GM12891 (cell line): ENCODE measurements around the gene NEDD1. TPM values are rescaled to one million over a fixed set of nuclear protein-coding genes. Genes with fewer than 3 reads are reported as not detected.

Experiments
- DNase-seq: peaks from one replicate; pipeline ENCODE4 v3.0.0; 2011; ENCODE audit warnings: low spot score; ENCODE audit not compliant: insufficient read length
- FAIRE-seq: peaks from 2 replicates; lab custom pipeline; 2011; peaks lifted over from hg19 to GRCh38; lab: Jason Lieb, UNC
- PAX5 ChIP-seq: IDR thresholded peaks from 2 replicates; pipeline ENCODE4 v1.6.1; 2011; ENCODE audit warnings: low read length, moderate library complexity, mild to moderate bottlenecking; ENCODE audit not compliant: insufficient read depth, severe bottlenecking
- POLR2A ChIP-seq: IDR thresholded peaks from 2 replicates; pipeline ENCODE4 v1.6.1; 2011; ENCODE audit warnings: low read depth, low read length, control low read depth
- POLR2AphosphoS5 ChIP-seq: IDR thresholded peaks from 2 replicates; pipeline ENCODE4 v1.6.1; 2011; ENCODE audit warnings: low read depth, low read length, control low read depth
- POU2F2 ChIP-seq: IDR thresholded peaks from 2 replicates; pipeline ENCODE4 v1.6.1; 2011; ENCODE audit warnings: low read depth, mild to moderate bottlenecking, control low read depth, low read length, moderate library complexity
- SPI1 ChIP-seq: IDR thresholded peaks from 2 replicates; pipeline ENCODE4 v1.6.1; 2011; ENCODE audit warnings: low read depth, low read length, control low read depth
- TAF1 ChIP-seq: IDR thresholded peaks from 2 replicates; pipeline ENCODE4 v1.6.1; 2011; ENCODE audit warnings: low read depth, low read length, control low read depth
- polyA plus RNA-seq: library from polyadenylated mRNA; unstranded; fragments of >200 nt; gene quantifications from one replicate; pipeline ENCODE4 v1.2.1, GENCODE V29; 2012; ENCODE audit warnings: low read depth, missing spikeins, inconsistent platforms; ENCODE audit not compliant: missing spikeins

Gene NEDD1, protein sequence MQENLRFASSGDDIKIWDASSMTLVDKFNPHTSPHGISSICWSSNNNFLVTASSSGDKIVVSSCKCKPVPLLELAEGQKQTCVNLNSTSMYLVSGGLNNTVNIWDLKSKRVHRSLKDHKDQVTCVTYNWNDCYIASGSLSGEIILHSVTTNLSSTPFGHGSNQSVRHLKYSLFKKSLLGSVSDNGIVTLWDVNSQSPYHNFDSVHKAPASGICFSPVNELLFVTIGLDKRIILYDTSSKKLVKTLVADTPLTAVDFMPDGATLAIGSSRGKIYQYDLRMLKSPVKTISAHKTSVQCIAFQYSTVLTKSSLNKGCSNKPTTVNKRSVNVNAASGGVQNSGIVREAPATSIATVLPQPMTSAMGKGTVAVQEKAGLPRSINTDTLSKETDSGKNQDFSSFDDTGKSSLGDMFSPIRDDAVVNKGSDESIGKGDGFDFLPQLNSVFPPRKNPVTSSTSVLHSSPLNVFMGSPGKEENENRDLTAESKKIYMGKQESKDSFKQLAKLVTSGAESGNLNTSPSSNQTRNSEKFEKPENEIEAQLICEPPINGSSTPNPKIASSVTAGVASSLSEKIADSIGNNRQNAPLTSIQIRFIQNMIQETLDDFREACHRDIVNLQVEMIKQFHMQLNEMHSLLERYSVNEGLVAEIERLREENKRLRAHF
- polyA plus RNA-seq: 13.3 TPM

DNA sequence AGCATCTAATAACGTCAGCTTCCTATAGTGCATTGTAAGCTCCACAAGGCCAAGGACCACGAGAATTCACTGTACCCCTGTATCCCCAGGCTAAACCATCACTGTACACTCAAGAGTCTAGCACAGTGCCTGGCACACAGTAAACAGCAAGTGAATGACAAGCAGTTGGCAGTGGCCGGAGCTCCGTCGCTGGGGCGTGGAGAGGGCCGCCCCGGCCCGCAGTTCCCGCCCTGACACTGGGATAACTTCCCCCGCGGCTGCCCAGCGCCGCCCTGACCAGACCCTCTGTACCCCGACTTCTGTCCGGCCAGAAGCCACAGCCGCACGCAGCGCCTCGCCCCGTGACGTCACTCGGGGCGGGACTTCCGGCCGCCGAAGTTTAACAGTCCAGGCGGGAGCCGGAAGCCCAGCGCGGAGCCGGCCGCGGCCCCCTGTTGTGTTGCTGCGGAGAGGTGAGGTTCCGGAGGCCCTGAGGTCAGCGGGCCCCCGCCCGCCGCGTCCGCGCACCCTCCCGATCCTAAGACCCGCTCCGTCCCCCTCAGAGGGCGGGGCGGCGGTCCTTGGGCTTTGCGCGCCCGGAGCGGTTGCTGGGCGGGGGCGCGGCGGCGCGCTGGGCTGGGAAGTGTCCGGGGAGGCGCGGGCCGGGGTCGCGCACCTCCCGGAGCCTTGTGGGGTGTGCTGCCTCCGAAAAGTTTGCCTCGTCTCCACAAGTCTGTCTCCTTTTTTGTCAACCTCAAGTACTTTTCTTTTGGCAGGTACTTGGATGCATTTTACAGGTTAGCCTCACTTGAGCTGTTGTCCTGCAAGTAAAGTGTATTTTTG, at the start of gene NEDD1:
Gene NEDD1 (plus strand): TSS at position 409 of the 822 bp plus-strand sequence. CDS start 2,503 bp downstream, outside the sequence.
- peak; percentile 82 for DNase-seq
- FAIRE-seq: peak; percentile 99
- TF ChIP-seq SPI1 (no peak), POLR2AphosphoS5 (peak; percentile 47; the same call in 1 of the 2 replicates), TAF1 (no peak; the same call in 1 of the 2 replicates), POLR2A (no peak; the same call in 1 of the 2 replicates), PAX5 (no peak), POU2F2 (peak; percentile 40; the same call in 1 of the 2 replicates)

- TF ChIP-seq POU2F2 (no peak), TAF1 (no peak), POLR2AphosphoS5 (no peak), SPI1 (peak; percentile 51; the same call in 1 of the 2 replicates)
- no peak for FAIRE-seq
These were observed 48.9 kb upstream of the NEDD1 start for GRCh38 chr12:96858162-96858561.

GRCh38 chr12:96861656-96862055, 45.4 kb upstream of the NEDD1 start:
- DNase-seq: no peak
- TF ChIP-seq POLR2AphosphoS5 (no peak), SPI1 (no peak), TAF1 (no peak), POU2F2 (no peak), POLR2A (no peak), PAX5 (no peak)

More at GRCh38 chr12:96858162-96858561, 48.9 kb upstream of the NEDD1 start:
- DNase-seq: no peak

DNA sequence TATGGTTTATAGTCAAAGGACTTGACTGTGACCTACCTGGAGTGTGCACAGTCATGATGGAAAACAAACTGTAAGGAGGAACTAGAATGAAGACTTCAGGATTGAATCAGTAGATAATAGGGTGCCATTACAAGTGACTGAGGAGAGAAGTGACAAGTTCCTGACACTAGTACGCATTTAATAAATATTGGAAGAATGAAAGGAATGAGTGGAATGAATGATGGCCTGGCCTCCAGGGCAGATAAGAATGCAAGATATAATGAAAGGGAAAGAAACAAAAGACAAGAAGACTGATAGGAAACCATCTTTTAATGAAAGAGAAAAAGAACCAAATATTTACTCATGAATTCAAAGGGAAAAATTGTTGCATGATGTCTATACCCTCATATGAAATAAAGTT, 44.7 kb upstream of the NEDD1 start:
- TF ChIP-seq SPI1: no peak
- DNase-seq (no peak), FAIRE-seq (no peak)

More at GRCh38 chr12:96861656-96862055, 45.4 kb upstream of the NEDD1 start:
- no peak for FAIRE-seq

DNA sequence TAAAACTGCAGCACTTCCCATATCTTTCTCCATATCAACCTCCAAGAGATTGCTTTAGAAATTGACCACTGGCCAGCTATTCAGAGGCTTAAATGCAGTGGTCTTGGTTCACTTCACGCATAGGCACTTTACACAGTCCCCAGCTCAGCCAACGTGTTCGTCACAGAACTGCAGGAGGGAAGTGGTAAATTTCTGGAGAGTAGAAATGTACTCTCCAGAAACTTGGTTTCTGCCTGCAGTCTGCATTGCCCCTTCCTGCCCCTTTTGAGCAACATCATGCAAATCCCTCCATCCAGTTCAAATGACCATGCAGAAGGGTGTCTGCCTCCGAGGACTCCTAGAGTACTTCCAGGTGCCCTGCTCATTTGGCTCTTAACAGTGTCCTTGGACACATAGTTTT, 42.7 kb upstream of the NEDD1 start:
- FAIRE-seq (no peak), DNase-seq (no peak)
- TF ChIP-seq PAX5: no peak
- TF ChIP-seq SPI1: 0 out of 2 replicates have a peak, but pooled peaks have one; percentile 11
- TF ChIP-seq POLR2AphosphoS5: no peak

DNA sequence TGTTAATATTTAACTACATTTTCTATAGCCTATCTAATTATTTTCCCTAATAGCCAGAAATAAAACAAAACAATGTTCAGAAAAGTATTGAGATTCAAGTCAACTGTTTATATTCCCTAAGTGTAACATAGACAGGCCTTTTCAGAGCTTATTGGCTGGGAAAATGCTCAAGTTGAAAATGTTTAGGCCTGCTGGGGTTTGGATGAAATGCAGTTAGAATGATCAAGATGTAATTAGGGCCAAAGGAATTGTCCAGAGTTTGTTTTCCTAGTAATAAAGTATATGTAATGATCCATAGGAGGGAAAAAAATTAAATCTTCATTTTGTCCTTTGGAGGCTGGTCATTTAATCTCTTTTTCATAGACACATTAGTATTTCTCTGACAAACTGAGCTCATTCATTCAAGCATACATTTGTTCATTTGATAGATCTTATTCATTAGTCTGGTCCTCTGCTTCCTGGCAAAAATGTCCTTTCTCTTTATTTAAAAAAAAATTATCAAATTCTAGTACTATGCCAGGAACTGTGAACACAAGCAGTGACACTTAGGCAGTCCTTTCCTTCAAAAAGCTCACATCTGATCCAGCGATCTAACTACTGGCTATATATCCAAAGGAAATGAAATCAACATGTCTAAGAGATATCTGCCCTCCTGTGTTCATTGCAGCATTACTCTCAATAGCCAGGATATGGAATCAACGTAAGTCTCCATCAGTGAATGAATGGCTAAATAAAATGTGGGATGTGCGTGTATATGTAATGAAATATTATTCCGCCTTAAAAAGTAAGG, 40.1 kb upstream of the NEDD1 start:
- TF ChIP-seq POLR2A (no peak), SPI1 (no peak), PAX5 (no peak), TAF1 (no peak), POU2F2 (no peak), POLR2AphosphoS5 (no peak)
- FAIRE-seq (peak; percentile 28), DNase-seq (no peak)

GRCh38 chr12:96870946-96871345, 36.1 kb upstream of the NEDD1 start:
- FAIRE-seq (no peak), DNase-seq (no peak)
- no peak for TF ChIP-seq POU2F2
- no peak for TF ChIP-seq PAX5
- TF ChIP-seq POLR2A: no peak
- TF ChIP-seq SPI1: no peak
- TF ChIP-seq TAF1: no peak
- TF ChIP-seq POLR2AphosphoS5: no peak

DNA sequence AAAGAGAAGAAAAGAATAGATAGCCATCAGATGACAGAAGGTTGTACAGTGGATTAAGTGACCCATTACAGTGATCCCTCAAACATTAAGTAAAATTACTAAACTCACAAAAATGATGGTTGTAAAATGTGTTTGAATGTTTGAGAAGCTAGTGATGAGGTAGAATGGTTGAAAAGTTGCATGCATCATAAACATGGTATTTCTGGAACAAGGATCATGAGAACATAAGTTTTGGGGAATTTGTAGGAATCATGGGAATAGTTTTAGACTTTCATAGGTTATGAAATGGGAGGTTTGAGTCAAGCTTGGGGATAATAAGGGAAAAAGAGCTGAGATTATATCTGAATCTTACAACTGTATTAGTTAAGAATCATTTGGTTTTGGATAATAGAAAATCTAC, 34.1 kb upstream of the NEDD1 start:
- FAIRE-seq (no peak), DNase-seq (no peak)
- TF ChIP-seq POLR2A (no peak), PAX5 (no peak), SPI1 (no peak), POLR2AphosphoS5 (no peak), TAF1 (no peak), POU2F2 (no peak)

DNA sequence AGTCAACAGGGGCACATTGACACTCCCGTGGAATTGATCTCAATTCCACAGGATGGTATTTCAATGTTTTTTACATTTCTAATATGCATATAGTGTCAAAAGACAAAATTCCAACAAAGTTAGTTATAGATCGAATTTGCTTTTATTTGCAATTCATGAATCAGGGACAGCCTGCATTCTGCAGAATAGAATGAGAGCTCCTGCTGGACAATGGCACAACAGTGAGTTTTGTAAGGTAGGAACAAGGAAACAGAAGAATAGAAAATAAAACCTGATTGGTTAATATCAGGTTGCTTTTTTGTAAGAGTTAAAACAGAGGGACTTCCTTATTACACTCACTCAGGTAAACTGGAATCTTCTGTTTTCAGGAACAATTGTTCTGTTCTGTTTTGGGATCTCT, 32.8 kb upstream of the NEDD1 start:
- no peak for FAIRE-seq
- TF ChIP-seq POLR2AphosphoS5: no peak
- no peak for TF ChIP-seq POLR2A
- no peak for TF ChIP-seq SPI1
- TF ChIP-seq POU2F2: no peak
- TF ChIP-seq PAX5: no peak
- TF ChIP-seq TAF1: no peak
- no peak for DNase-seq
